Measurements from ENCODE around the gene TMF1.
A peak's percentile ranks its signal among the peaks of the same experiment; 100 is the strongest.

Gene TMF1

GRCh38 chr3:69096299-69096698 is 44.2 kb upstream of the TMF1 start:
- ATAC-seq: no peak
- TF ChIP-seq OSR1 (CRISPR knock-in tag; IDR thresholded peaks at IDR 0.05): no peak
- no peak for TF ChIP-seq POU6F1 (CRISPR knock-in tag; IDR thresholded peaks at IDR 0.05; ENCODE audit: borderline replicate concordance, low read depth)
- no peak for TF ChIP-seq PATZ1 (CRISPR knock-in tag; IDR thresholded peaks at IDR 0.05; ENCODE audit: borderline replicate concordance)
- no peak for TF ChIP-seq ISL1 (CRISPR knock-in tag; IDR thresholded peaks at IDR 0.05)
- TF ChIP-seq ZFP3 (CRISPR knock-in tag; IDR thresholded peaks at IDR 0.05): no peak

- no peak for ATAC-seq
Measured at GRCh38 chr3:69095636-69096035, 43.5 kb upstream of the TMF1 start.

GRCh38 chr3:69094467-69095205 is 42.5 kb upstream of the TMF1 start:
- peak; percentile 75 for ATAC-seq
- no peak for TF ChIP-seq RARB (CRISPR knock-in tag; IDR thresholded peaks at IDR 0.05)
- no peak for TF ChIP-seq SNAI2 (CRISPR knock-in tag; IDR thresholded peaks at IDR 0.05)
- TF ChIP-seq ZNF70 (CRISPR knock-in tag; IDR thresholded peaks at IDR 0.05): no peak
- no peak for TF ChIP-seq ZNF8 (CRISPR knock-in tag; IDR thresholded peaks at IDR 0.05)
- TF ChIP-seq POU6F1 (CRISPR knock-in tag; IDR thresholded peaks at IDR 0.05; ENCODE audit: borderline replicate concordance, low read depth): no peak
- no peak for TF ChIP-seq ZFP30 (CRISPR knock-in tag; IDR thresholded peaks at IDR 0.05)
- no peak for TF ChIP-seq CSRNP3 (CRISPR knock-in tag; IDR thresholded peaks at IDR 0.05)
- no peak for TF ChIP-seq ESRRG (CRISPR knock-in tag; IDR thresholded peaks at IDR 0.05)
- TF ChIP-seq TOX (CRISPR knock-in tag; IDR thresholded peaks at IDR 0.05; ENCODE audit: borderline replicate concordance): no peak
- TF ChIP-seq GLIS3 (CRISPR knock-in tag; IDR thresholded peaks at IDR 0.05): no peak

More at GRCh38 chr3:69095636-69096035, 43.5 kb upstream of the TMF1 start:
- TF ChIP-seq CSDC2 (CRISPR knock-in tag; IDR thresholded peaks at IDR 0.05) (no peak), ZC3H10 (CRISPR knock-in tag; IDR thresholded peaks at IDR 0.05) (no peak), ARNTL (CRISPR knock-in tag; IDR thresholded peaks at IDR 0.05; ENCODE audit: borderline replicate concordance, low read depth) (no peak), ISL1 (CRISPR knock-in tag; IDR thresholded peaks at IDR 0.05) (no peak)

- no peak for ATAC-seq
- no peak for TF ChIP-seq TCF4 (CRISPR knock-in tag; IDR thresholded peaks at IDR 0.05; ENCODE audit: borderline replicate concordance)
- no peak for TF ChIP-seq TSHZ2 (CRISPR knock-in tag; IDR thresholded peaks at IDR 0.05)
- TF ChIP-seq ZC3H10 (CRISPR knock-in tag; IDR thresholded peaks at IDR 0.05): no peak
- TF ChIP-seq TOX (CRISPR knock-in tag; IDR thresholded peaks at IDR 0.05; ENCODE audit: borderline replicate concordance): no peak
- no peak for TF ChIP-seq GLIS3 (CRISPR knock-in tag; IDR thresholded peaks at IDR 0.05)
- no peak for TF ChIP-seq CSDC2 (CRISPR knock-in tag; IDR thresholded peaks at IDR 0.05)
- TF ChIP-seq CSRNP3 (CRISPR knock-in tag; IDR thresholded peaks at IDR 0.05): no peak
- TF ChIP-seq ARNTL (CRISPR knock-in tag; IDR thresholded peaks at IDR 0.05; ENCODE audit: borderline replicate concordance, low read depth): no peak
- no peak for TF ChIP-seq ZNF8 (CRISPR knock-in tag; IDR thresholded peaks at IDR 0.05)
- TF ChIP-seq PATZ1 (CRISPR knock-in tag; IDR thresholded peaks at IDR 0.05; ENCODE audit: borderline replicate concordance): no peak
- no peak for TF ChIP-seq ESRRG (CRISPR knock-in tag; IDR thresholded peaks at IDR 0.05)
- no peak for TF ChIP-seq ZNF565 (CRISPR knock-in tag; conservative IDR thresholded peaks at IDR 0.05; ENCODE audit: low read depth)
- TF ChIP-seq ZFP3 (CRISPR knock-in tag; IDR thresholded peaks at IDR 0.05): no peak
- no peak for TF ChIP-seq ZNF70 (CRISPR knock-in tag; IDR thresholded peaks at IDR 0.05)
- no peak for TF ChIP-seq PPARA (CRISPR knock-in tag; IDR thresholded peaks at IDR 0.05; ENCODE audit: borderline replicate concordance)
Measured at GRCh38 chr3:69092030-69092516, 39.9 kb upstream of the TMF1 start.

All from SK-N-SH treated with all-trans-retinoic acid at 6 μM for 48 hours (cell line).